GM23338 (cell line): ENCODE measurements around the gene DOK1. TPM values are rescaled to one million over a fixed set of nuclear protein-coding genes. Genes with fewer than 3 reads are reported as not detected.

Source experiments
- ATAC-seq: fragments of 200-7000 bp; cut with Tn5 transposase; 3 replicates; pipeline ENCODE4 v1.9.1; 2020
- DNase-seq: peaks from one replicate; pipeline ENCODE4 v3.0.0-alpha.2; 2015; ENCODE audit warnings: low spot score
- H2AFZ ChIP-seq: fragments of 200-600 bp; sonication (generic); 2 replicates; pipeline ENCODE4 v1.8.0; 2016; ENCODE audit warnings: antibody characterized with exemption, mild to moderate bottlenecking, moderate library complexity
- H3F3A ChIP-seq: fragments of 200-600 bp; sonication (generic); replicated peaks from 2 replicates; pipeline ENCODE4 v1.8.0; 2017; ENCODE audit warnings: antibody characterized with exemption, mixed run types, low read depth
- H3K27ac ChIP-seq: fragments of 200-600 bp; sonication (generic); 2 replicates; pipeline ENCODE4 v1.6.1; 2016; ENCODE audit warnings: low read depth
- H3K27me3 ChIP-seq: fragments of 200-600 bp; sonication (generic); 2 replicates; pipeline ENCODE4 v1.8.0; 2016; ENCODE audit warnings: mild to moderate bottlenecking, mixed run types, moderate library complexity; ENCODE audit not compliant: insufficient read depth
- H3K36me3 ChIP-seq: fragments of 200-600 bp; sonication (generic); 2 replicates; pipeline ENCODE4 v1.8.0; 2016; ENCODE audit warnings: mild to moderate bottlenecking; ENCODE audit not compliant: insufficient read depth
- H3K4me1 ChIP-seq: fragments of 200-600 bp; sonication (generic); 2 replicates; pipeline ENCODE4 v1.8.0; 2016; ENCODE audit warnings: mild to moderate bottlenecking, moderate library complexity; ENCODE audit not compliant: insufficient read depth
- H3K4me2 ChIP-seq: fragments of 200-600 bp; sonication (generic); 2 replicates; pipeline ENCODE4 v1.7.1; 2017; ENCODE audit warnings: mixed run types
- H3K4me3 ChIP-seq: fragments of 200-600 bp; sonication (generic); 2 replicates; pipeline ENCODE4 v1.6.1; 2016; ENCODE audit warnings: mixed run types
- H3K79me2 ChIP-seq: fragments of 200-600 bp; sonication (generic); replicated peaks from 2 replicates; pipeline ENCODE4 v1.8.0; 2017; ENCODE audit warnings: mild to moderate bottlenecking; ENCODE audit not compliant: insufficient read depth
- H3K9me2 ChIP-seq: fragments of 200-600 bp; sonication (generic); 2 replicates; pipeline ENCODE4 v1.8.0; 2017; ENCODE audit not compliant: insufficient read depth
- H4K20me1 ChIP-seq: fragments of 200-600 bp; sonication (generic); replicated peaks from 2 replicates; pipeline ENCODE4 v1.8.0; 2017; ENCODE audit warnings: mild to moderate bottlenecking; ENCODE audit not compliant: insufficient read depth
- H3K27ac Mint-ChIP-seq: 2 replicates; pipeline ENCODE4 v1.8.0; 2020; ENCODE audit warnings: inconsistent platforms, mild to moderate bottlenecking, moderate library complexity, mixed read lengths
- H3K27me3 Mint-ChIP-seq: 3 replicates; pipeline ENCODE4 v1.8.0; 2022; ENCODE audit warnings: low read depth, mild to moderate bottlenecking, moderate library complexity, mixed read lengths, inconsistent platforms; ENCODE audit not compliant: insufficient read depth, poor library complexity
- H3K36me3 Mint-ChIP-seq: 3 replicates; pipeline ENCODE4 v1.8.0; 2021; ENCODE audit warnings: low read depth, mild to moderate bottlenecking, inconsistent platforms, moderate library complexity, mixed read lengths
- H3K4me1 Mint-ChIP-seq: 3 replicates; pipeline ENCODE4 v1.8.0; 2020; ENCODE audit warnings: mild to moderate bottlenecking, inconsistent platforms, mixed read lengths
- H3K4me3 Mint-ChIP-seq: 3 replicates; pipeline ENCODE4 v1.8.0; 2021; ENCODE audit warnings: moderate library complexity, mild to moderate bottlenecking, inconsistent platforms, mixed read lengths
- H3K9me3 Mint-ChIP-seq: 3 replicates; pipeline ENCODE4 v1.8.0; 2020; ENCODE audit warnings: moderate library complexity, mild to moderate bottlenecking, inconsistent platforms, mixed read lengths
- CREB1 ChIP-seq: fragments of 250-450 bp; sonication (Bioruptor Pico); IDR thresholded peaks from 2 replicates; pipeline ENCODE4 v1.5.0; 2020; ENCODE audit warnings: low read depth, mild to moderate bottlenecking, moderate library complexity
- EZH2 ChIP-seq: fragments of 200-600 bp; sonication (generic); IDR thresholded peaks from one replicate; pipeline ENCODE4 v1.8.0; 2017; ENCODE audit warnings: antibody characterized with exemption, mild to moderate bottlenecking, low read depth; ENCODE audit not compliant: unreplicated experiment
- EZH2phosphoT487 ChIP-seq: fragments of 200-600 bp; sonication (generic); IDR thresholded peaks from one replicate; pipeline ENCODE4 v1.8.1; 2018; ENCODE audit warnings: antibody characterized with exemption; ENCODE audit not compliant: unreplicated experiment
- JUNB ChIP-seq: IDR thresholded peaks from one replicate; pipeline ENCODE4 v1.6.1; 2016; ENCODE audit warnings: antibody characterized with exemption; ENCODE audit not compliant: unreplicated experiment
- NANOG ChIP-seq: IDR thresholded peaks from 2 replicates; pipeline ENCODE4 v1.6.1; 2016; ENCODE audit warnings: antibody characterized with exemption, borderline replicate concordance
- POLR2AphosphoS5 ChIP-seq: IDR thresholded peaks from 2 replicates; pipeline ENCODE4 v1.6.1; 2016; ENCODE audit warnings: antibody characterized with exemption, low read depth
- STAT1 ChIP-seq: IDR thresholded peaks from one replicate; pipeline ENCODE4 v1.6.1; 2016; ENCODE audit warnings: antibody characterized with exemption; ENCODE audit not compliant: unreplicated experiment
- ZNF331 ChIP-seq: fragments of 250-450 bp; sonication (Bioruptor Pico); IDR thresholded peaks from 2 replicates; pipeline ENCODE4 v1.5.0; 2020; ENCODE audit warnings: low read depth, mild to moderate bottlenecking, moderate library complexity
- polyA plus RNA-seq: library from polyadenylated mRNA; unstranded; fragments of >200 nt; fragmentation: Nextera tagmentation; extraction: Ambion mirVana; gene quantifications from 2 replicates; pipeline ENCODE4 v1.2.1, GENCODE V29; 2016
- total RNA-seq: library from RNA; depleted of rRNA; stranded (reverse); fragments of >200 nt; shearing (Covaris generic); gene quantifications from 2 replicates; pipeline ENCODE4 v1.2.3, GENCODE V29; 2014
- TF ChIP-seq, protein P1 (sequence below), 2 experiments: fragments of 200-600 bp in 1 of 2; sonication (generic) in 1 of 2; conservative IDR thresholded peaks; 2 replicates each; pipeline versions ENCODE4 v1.5.1 to v1.6.1; 2016 to 2017; ENCODE audit warnings: antibody characterized with exemption in 2 of 2, low read depth in 2 of 2, mild to moderate bottlenecking in 2 of 2, moderate library complexity in 1 of 2

DOK1 gene
- total and polyA plus RNA-seq, 2 experiments from 2014 or later = 3.9 to 15.5 TPM

- Mint-ChIP-seq H3K9me3 (peaks cover 24% of the 10 kb centered on the region), H3K27me3 (peaks cover 90% of the 10 kb centered on the region), H3K27ac (no peak overlapping the region), H3K36me3 (peaks cover 8% of the 10 kb centered on the region), H3K4me1 (peaks cover 11% of the 10 kb centered on the region), H3K4me3 (peak overlapping the region; percentile 70)
- Histone ChIP-seq H3K9me2 (peaks cover 7% of the 10 kb centered on the region), H3K4me2 (peak overlapping the region; percentile 80), H3K36me3 (no peaks in the 10 kb centered on the region), H3K79me2 (no peaks in the 10 kb centered on the region), H4K20me1 (no peaks in the 10 kb centered on the region; the same call in 1 of the 2 replicates), H3K4me1 (peaks cover 15% of the 10 kb centered on the region; the same call in 1 of the 2 replicates), H3F3A (peaks cover 5% of the 10 kb centered on the region; the same call in 1 of the 2 replicates), H3K27ac (no peak overlapping the region), H3K27me3 (peaks cover 100% of the 10 kb centered on the region), H2AFZ (peak overlapping the region; percentile 94), H3K4me3 (peak overlapping the region; percentile 57)
- TF ChIP-seq EZH2phosphoT487 (peak; percentile 68), CREB1 (CRISPR knock-in tag) (peak; percentile 45), POLR2AphosphoS5 (no peak), NANOG (no peak), JUNB (no peak), STAT1 (no peak), EZH2 (peak; percentile 93), ZNF331 (no peak)
- DNase-seq (peak; percentile 69), ATAC-seq (peak; percentile 37)
Observed at GRCh38 chr2:74515271-74515980, 39.1 kb upstream of the DOK1 start.

GRCh38 chr2:74515981-74516633, 38.4 kb upstream of the DOK1 start:
- ATAC-seq (peak; percentile 59), DNase-seq (peak; percentile 95)
- Histone ChIP-seq H3K36me3 (no peaks in the 10 kb centered on the region), H3F3A (peaks cover 5% of the 10 kb centered on the region; the same call in 1 of the 2 replicates), H3K27me3 (peaks cover 100% of the 10 kb centered on the region), H3K4me1 (peaks cover 15% of the 10 kb centered on the region; the same call in 1 of the 2 replicates), H2AFZ (peak overlapping the region; percentile 94), H3K27ac (no peak overlapping the region), H3K79me2 (no peaks in the 10 kb centered on the region), H3K4me2 (peak overlapping the region; percentile 80), H3K4me3 (peak overlapping the region; percentile 57), H3K9me2 (peaks cover 7% of the 10 kb centered on the region), H4K20me1 (no peaks in the 10 kb centered on the region; the same call in 1 of the 2 replicates)
- peaks cover 83% of the 10 kb centered on the region for H3K27me3 Mint-ChIP-seq
- H3K9me3 Mint-ChIP-seq = peaks cover 24% of the 10 kb centered on the region
- no peak overlapping the region for H3K27ac Mint-ChIP-seq
- H3K4me1 Mint-ChIP-seq = peaks cover 11% of the 10 kb centered on the region
- H3K36me3 Mint-ChIP-seq = peaks cover 8% of the 10 kb centered on the region
- TF ChIP-seq EZH2phosphoT487 (peak; percentile 71), CREB1 (CRISPR knock-in tag) (peak; percentile 16; the same call in 1 of the 2 replicates), EZH2 (no peak)
- TF ChIP-seq, protein P1, sequence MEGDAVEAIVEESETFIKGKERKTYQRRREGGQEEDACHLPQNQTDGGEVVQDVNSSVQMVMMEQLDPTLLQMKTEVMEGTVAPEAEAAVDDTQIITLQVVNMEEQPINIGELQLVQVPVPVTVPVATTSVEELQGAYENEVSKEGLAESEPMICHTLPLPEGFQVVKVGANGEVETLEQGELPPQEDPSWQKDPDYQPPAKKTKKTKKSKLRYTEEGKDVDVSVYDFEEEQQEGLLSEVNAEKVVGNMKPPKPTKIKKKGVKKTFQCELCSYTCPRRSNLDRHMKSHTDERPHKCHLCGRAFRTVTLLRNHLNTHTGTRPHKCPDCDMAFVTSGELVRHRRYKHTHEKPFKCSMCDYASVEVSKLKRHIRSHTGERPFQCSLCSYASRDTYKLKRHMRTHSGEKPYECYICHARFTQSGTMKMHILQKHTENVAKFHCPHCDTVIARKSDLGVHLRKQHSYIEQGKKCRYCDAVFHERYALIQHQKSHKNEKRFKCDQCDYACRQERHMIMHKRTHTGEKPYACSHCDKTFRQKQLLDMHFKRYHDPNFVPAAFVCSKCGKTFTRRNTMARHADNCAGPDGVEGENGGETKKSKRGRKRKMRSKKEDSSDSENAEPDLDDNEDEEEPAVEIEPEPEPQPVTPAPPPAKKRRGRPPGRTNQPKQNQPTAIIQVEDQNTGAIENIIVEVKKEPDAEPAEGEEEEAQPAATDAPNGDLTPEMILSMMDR (conservative IDR thresholded peaks at IDR 0.05; ENCODE audit: low read depth in 2 of 2) = 0 out of 4 replicates have a peak, but pooled peaks of 1 of the 2 experiments have one; percentile 1
- peak overlapping the region; percentile 17; the same call in 1 of the 3 replicates for H3K4me3 Mint-ChIP-seq
